IPS-20b (cell line): ENCODE measurements around the gene ADAMTS2.

Experiments used
- H3K27ac ChIP-seq: one replicate; pipeline ENCODE4 v1.5.1; 2013; ENCODE audit warnings: low read length
- H3K27me3 ChIP-seq: 2 replicates; pipeline ENCODE4 v1.6.1; 2013; ENCODE audit warnings: mild to moderate bottlenecking, low read length, inconsistent platforms; ENCODE audit not compliant: insufficient read depth
- H3K36me3 ChIP-seq: 2 replicates; pipeline ENCODE4 v1.6.1; 2013; ENCODE audit warnings: low read depth, mild to moderate bottlenecking, inconsistent platforms, low read length, moderate library complexity; ENCODE audit not compliant: insufficient read depth
- H3K4me1 ChIP-seq: 2 replicates; pipeline ENCODE4 v1.6.1; 2013; ENCODE audit warnings: mild to moderate bottlenecking, control low read depth, inconsistent platforms, low read length, moderate library complexity; ENCODE audit not compliant: insufficient read depth
- H3K4me3 ChIP-seq: 2 replicates; pipeline ENCODE4 v1.5.1; 2013; ENCODE audit warnings: mild to moderate bottlenecking, low read length, inconsistent platforms
- H3K9ac ChIP-seq: 2 replicates; pipeline ENCODE4 v1.6.1; 2013; ENCODE audit warnings: low read depth, mild to moderate bottlenecking, inconsistent platforms, low read length, moderate library complexity
- H3K9me3 ChIP-seq: 2 replicates; pipeline ENCODE4 v1.6.1; 2013; ENCODE audit warnings: mild to moderate bottlenecking, low read depth, low read length, inconsistent platforms; ENCODE audit not compliant: insufficient read depth

ADAMTS2 gene

DNA sequence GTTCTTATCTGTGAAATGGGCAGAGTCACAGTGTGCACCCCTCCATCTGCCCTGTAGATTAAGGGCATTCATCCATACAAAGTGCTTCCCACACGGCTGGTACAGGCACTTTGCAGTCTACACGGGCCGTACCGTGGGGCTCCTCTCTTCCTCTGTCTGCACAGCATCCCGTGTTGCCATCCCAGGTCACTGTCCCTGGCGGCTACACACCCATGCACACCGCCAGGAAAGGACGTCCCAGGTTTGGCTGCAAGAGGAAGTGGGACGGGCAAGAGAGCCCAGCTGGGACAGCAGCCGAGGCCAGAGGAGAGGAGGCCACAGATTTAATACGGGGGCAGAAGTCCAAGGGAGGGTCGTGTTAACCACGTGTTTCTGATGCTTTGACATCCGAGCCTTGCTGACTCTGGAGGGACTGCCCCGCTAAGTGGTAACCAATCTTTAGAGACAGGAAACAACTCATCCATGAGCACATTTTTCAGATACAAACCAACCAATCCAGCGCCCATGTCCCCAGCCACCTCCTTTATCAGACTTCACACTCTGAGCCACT is 165.1 kb downstream of the ADAMTS2 start:
- Histone ChIP-seq H3K4me1 (no peaks in the 10 kb centered on the region; the same call in 1 of the 2 replicates), H3K9ac (no peak overlapping the region), H3K27ac (no peak overlapping the region), H3K4me3 (no peak overlapping the region), H3K9me3 (no peaks in the 10 kb centered on the region), H3K36me3 (no peaks in the 10 kb centered on the region), H3K27me3 (no peaks in the 10 kb centered on the region)

DNA sequence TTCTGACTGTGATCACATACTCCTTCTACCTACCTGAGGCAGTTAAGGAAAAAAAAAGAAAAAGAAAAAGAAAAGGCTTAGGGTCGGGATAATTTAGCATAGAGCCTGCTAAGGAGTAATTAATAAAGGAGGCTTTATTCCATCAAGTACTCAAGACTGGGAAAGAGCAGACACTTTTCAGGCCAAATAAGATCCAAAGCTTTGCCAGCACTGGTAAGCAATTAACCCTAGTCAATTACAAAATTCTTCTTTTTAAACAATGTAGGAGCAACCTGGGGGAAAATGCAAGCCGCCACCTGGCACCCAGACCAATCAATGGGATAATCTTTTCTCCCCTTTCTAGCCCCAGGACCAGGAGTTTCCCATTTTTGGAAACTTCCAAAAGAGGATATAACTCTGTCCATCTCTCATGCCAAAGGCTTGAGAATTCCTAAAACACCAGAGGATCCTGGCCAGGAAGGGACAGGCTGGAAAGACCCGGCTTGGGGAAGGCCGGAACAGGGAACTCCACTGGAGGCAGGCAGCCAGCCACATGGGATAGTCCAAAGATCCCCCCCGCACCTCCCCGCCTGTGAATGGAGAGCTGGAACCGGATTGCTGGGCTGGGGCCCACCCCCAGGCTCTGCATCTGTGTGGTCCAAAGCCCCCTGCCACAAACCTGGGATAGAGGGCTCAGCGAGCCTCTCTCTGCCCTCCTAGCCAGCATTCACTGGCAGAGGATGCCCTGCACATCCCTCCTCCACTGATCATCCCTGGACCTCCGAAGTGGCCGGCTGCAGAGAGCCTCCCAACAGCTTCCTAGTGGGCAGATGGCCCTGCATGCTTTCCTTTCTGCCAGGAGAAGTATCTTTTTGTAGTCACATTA is 167.3 kb downstream of the ADAMTS2 start:
- H3K9ac ChIP-seq = no peak overlapping the region
- H3K4me1 ChIP-seq = no peaks in the 10 kb centered on the region
- no peaks in the 10 kb centered on the region for H3K36me3 ChIP-seq
- H3K27ac ChIP-seq = no peak overlapping the region
- H3K27me3 ChIP-seq = no peaks in the 10 kb centered on the region
- H3K9me3 ChIP-seq = no peaks in the 10 kb centered on the region
- no peak overlapping the region for H3K4me3 ChIP-seq

DNA sequence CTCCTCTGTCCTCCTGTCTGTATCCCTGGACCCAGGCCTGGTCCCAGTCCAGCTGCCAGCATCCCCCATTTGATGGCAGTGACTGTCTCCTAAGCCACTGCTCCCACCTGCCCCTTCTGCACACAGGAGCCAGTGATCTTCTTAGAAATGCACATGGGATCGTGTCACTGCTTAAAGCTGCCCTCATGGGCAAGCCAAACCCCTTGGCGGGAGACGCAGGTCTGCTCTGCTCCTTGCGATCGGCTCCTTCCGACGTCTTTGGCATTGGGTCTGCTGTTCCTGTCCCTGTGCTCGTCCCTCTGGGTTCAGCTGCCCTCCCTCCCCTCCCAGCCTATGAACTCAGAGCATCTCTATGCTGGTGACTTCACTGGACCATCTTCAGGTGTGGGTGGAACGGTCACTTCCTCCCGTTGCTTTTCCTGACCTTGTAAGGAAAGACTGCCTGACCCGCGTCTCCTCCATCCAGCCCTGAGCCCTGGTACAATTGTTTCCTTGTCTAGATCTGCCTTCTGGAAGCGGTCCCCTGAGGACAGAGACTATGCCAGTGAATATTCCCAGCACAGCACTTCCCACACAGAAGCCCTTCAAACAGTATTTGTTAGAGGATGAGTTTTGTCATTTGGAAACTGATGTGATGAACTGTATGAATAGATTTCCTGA is 168.6 kb downstream of the ADAMTS2 start:
- H3K4me3 ChIP-seq = no peak overlapping the region
- no peaks in the 10 kb centered on the region for H3K36me3 ChIP-seq
- H3K9ac ChIP-seq = no peak overlapping the region; the same call in 1 of the 2 replicates
- no peak overlapping the region for H3K27ac ChIP-seq
- H3K9me3 ChIP-seq = no peaks in the 10 kb centered on the region
- H3K27me3 ChIP-seq = no peaks in the 10 kb centered on the region
- no peaks in the 10 kb centered on the region for H3K4me1 ChIP-seq

DNA sequence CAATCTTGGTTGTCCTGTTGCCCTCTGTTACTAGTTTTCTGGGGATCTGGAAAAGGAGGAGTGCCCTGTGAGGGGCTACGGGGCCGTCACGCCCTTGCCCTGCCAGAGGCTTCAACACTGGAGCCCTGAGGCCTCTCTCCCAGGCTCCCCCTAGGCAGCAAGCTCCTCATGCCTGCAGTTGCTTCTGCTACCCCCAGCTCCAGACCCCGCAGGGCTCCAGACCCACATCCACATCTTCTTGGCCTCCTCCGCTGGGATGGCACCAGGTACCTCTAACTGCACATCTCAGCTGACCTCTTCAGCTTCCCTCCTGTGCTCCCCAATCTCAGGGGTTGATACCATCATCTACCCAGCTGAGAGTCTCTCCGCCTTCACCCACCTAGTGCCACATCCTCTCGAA is 169.1 kb downstream of the ADAMTS2 start:
- H3K9me3 ChIP-seq = no peaks in the 10 kb centered on the region
- no peaks in the 10 kb centered on the region for H3K36me3 ChIP-seq
- no peak overlapping the region for H3K4me3 ChIP-seq
- H3K27me3 ChIP-seq = no peaks in the 10 kb centered on the region
- no peak overlapping the region for H3K9ac ChIP-seq
- no peaks in the 10 kb centered on the region for H3K4me1 ChIP-seq
- no peak overlapping the region for H3K27ac ChIP-seq

DNA sequence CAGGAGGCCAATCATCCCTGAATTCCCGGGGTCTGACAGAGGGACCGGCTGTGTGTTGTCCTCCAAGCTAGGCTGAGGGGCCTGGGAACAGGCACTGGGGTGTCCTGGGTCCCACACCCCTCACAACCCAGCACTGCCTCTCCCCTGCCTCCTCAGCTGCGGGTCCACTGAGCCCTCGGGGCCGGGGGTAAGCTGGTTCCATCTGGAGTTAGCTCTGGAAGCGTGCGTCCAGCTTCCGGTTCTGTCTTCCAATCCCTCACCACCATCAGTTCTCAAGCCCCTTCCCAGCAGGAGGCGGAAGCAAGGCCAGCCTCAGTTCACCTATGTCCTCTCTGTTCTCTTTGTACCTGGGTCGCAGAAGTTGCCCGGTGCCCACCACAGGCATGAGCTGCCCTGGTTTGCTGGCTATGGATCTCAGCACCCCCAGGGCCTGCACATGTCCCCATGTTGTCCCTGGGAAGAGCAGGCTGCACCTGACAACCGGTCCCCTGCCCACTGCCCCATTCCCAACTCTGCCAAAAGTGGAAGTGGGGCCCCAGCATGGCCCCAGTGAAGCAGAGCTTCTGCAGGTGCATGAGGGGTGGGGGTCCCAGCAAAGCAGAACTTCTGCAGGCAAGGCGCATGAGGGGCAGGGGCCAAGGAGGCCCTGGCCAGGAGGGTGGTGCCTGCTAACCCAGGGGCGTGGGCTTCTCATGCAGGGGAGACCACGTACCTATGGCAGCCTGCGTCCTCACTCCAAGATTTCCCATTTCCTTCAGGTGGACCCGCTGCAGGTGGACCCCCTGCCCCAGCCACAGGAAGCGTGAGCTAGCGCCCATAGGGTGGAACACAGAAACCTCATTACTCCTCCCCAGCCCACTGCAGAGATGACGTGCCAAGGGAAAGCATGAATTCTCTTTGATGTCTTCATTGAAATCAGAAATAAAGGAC is 173.2 kb downstream of the ADAMTS2 start:
- H3K9me3 ChIP-seq = no peaks in the 10 kb centered on the region
- no peaks in the 10 kb centered on the region for H3K36me3 ChIP-seq
- H3K4me1 ChIP-seq = no peaks in the 10 kb centered on the region
- no peaks in the 10 kb centered on the region for H3K27me3 ChIP-seq
- H3K9ac ChIP-seq = no peak overlapping the region
- no peak overlapping the region for H3K4me3 ChIP-seq
- no peak overlapping the region for H3K27ac ChIP-seq

DNA sequence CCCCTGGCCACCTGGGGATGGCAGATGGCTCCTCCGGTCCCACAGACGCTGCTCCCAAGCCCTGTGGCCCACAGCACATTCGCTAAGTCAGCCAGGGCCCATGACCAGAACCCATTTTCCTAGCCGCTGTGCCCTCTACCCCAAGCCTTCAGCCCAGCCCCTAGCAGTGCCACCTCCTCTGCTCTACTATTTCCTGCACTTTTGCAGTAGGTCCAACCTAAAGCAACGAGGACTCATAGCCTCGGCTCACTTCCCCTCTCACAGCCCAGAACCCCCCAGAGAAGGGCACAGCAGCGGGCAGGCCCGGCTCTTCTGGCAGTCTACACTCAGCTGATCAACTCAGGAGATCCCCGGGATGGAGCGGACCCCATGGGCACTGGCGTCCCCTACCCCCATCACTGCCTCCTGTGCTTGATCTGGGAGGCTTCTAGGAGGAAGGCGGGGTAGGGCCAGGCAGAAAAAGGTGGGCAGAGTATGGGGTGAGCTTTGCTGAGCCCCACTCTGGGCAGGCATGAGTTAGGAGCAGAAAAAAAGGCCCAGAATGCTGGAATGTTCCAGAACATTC is 173.9 kb downstream of the ADAMTS2 start:
- no peaks in the 10 kb centered on the region for H3K27me3 ChIP-seq
- H3K9me3 ChIP-seq = no peaks in the 10 kb centered on the region
- no peak overlapping the region for H3K4me3 ChIP-seq
- H3K9ac ChIP-seq = no peak overlapping the region
- no peaks in the 10 kb centered on the region for H3K4me1 ChIP-seq
- H3K27ac ChIP-seq = no peak overlapping the region
- H3K36me3 ChIP-seq = no peaks in the 10 kb centered on the region

DNA sequence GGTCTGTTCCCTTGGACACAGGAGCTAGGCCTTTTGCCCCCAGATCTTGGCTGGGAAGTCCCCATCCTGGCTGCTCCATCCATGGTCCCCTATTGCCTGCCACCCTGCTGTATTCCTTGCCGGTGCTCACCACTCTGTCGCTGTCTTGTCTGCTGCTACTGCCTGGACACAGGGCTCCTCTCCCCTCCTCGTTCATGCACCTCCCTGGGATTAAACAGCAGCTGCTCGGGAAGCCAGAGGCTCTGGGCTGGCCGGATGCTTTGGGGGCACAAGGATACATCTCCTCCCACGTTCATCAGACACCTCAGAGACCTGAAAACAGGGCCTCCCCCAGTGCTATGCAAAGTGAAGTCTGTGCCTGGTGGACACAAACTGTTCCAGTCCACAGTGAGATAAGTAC is 174.7 kb downstream of the ADAMTS2 start:
- Histone ChIP-seq H3K27ac (no peak overlapping the region), H3K9me3 (no peaks in the 10 kb centered on the region), H3K36me3 (no peaks in the 10 kb centered on the region), H3K4me1 (no peaks in the 10 kb centered on the region), H3K27me3 (no peaks in the 10 kb centered on the region), H3K9ac (no peak overlapping the region), H3K4me3 (no peak overlapping the region)

DNA sequence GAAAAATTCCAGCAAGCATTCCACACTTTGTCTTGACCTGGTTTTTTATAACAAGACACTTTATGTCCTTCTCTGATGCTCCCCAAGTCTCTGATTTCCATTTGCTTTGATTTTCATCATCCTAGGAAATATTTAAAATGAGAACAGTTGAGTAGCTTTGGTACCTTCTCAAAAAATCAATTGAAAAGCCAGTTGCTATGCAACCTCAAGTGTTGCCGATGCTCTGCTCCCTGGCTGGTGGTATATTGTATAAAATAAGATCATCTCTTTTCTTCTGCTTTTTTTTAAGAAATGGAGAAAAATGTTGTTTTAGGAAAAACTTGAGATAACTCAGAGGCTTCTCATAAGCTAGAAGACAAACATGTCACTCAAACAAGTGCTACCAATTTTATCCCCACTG is 175.4 kb downstream of the ADAMTS2 start:
- no peak overlapping the region for H3K4me3 ChIP-seq
- H3K27ac ChIP-seq = no peak overlapping the region
- no peaks in the 10 kb centered on the region for H3K27me3 ChIP-seq

DNA sequence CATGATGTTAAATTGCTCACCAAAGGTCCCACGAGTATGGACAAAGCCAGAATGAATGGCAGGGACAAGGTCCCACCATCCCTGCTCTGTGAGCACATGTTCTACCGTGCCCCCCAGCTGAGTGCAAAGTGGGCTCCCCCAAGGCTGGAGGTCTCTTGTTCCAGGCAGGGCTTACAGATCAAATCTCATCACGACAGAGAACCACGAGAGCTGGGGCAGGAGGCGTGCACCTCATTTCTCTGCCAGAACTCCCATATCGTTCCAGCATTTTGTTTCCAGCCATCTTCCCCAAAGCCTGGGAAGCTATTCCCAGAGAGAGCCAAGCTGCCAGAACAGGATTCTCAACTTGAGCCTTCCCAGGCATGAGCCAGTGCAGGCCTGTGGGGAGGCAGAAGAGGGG is 176.6 kb downstream of the ADAMTS2 start:
- Histone ChIP-seq H3K9me3 (no peaks in the 10 kb centered on the region), H3K27me3 (no peaks in the 10 kb centered on the region), H3K36me3 (no peaks in the 10 kb centered on the region), H3K4me1 (no peaks in the 10 kb centered on the region), H3K9ac (no peak overlapping the region), H3K27ac (no peak overlapping the region), H3K4me3 (no peak overlapping the region)

More for the DNA sequence above, 175.4 kb downstream of the ADAMTS2 start:
- Histone ChIP-seq H3K9me3 (no peaks in the 10 kb centered on the region), H3K4me1 (no peaks in the 10 kb centered on the region), H3K9ac (no peak overlapping the region), H3K36me3 (no peaks in the 10 kb centered on the region)

DNA sequence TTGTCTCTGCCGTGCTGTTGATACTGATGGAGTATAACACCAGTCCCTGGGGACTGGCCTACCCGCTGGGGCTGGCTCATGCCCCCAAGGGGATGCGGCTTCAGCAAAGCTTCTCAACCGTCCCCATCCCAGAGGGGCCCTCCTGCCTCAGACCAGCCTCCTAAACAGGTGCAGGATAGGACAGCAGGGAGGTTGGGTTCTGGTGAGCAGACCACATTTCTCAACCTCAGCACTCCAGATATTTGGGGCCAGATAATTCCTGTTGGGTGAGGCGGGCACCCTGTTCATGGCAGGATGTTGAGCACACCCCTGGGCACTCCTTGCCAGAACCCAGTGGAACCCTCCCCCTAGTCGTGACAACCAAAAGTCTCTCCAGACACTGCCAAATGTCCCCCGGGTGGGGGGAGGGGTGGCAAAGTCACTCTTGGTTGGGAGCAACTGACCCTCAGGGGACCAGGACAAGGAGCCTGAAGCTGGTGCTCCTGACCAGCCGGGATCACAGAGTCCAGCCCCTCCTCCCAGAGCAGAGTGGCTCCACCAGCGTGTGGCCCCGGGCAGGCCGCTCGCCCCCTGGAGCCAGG is 177.3 kb downstream of the ADAMTS2 start:
- Histone ChIP-seq H3K27me3 (no peaks in the 10 kb centered on the region), H3K9me3 (no peaks in the 10 kb centered on the region), H3K9ac (no peak overlapping the region), H3K4me3 (no peak overlapping the region), H3K27ac (no peak overlapping the region), H3K36me3 (no peaks in the 10 kb centered on the region), H3K4me1 (no peaks in the 10 kb centered on the region)
